Transverse colon (tissue), 3 donors: Measurements from ENCODE around the gene FRY.

Experiments
- CTCF ChIP-seq, 5 experiments: fragments of 200-600 bp in 3 of 5; fragments of 450-650 bp in 2 of 5; sonication (generic) in 3 of 5; IDR thresholded peaks; 1 replicate in 2 of 5; 2 replicates in 3 of 5; pipeline ENCODE4 v1.5.1; 2016 to 2017; ENCODE audit warnings: antibody characterized with exemption in 5 of 5, inconsistent platforms in 3 of 5, mild to moderate bottlenecking in 2 of 5, moderate library complexity in 1 of 5
- POLR2A ChIP-seq: fragments of 450-650 bp; IDR thresholded peaks from one replicate; pipeline ENCODE4 v1.6.1; 2016; ENCODE audit warnings: antibody characterized with exemption, mild to moderate bottlenecking, moderate library complexity

- TF ChIP-seq POLR2A (no peak), CTCF (IDR thresholded peaks at IDR 0.05) (no peak)
These were observed 234.2 kb downstream of the FRY start for GRCh38 chr13:32265726-32266125.
